Measurements from ENCODE around the gene EGFLAM.
A peak's percentile ranks its signal among the peaks of the same experiment; 100 is the strongest.

Gene EGFLAM

DNA sequence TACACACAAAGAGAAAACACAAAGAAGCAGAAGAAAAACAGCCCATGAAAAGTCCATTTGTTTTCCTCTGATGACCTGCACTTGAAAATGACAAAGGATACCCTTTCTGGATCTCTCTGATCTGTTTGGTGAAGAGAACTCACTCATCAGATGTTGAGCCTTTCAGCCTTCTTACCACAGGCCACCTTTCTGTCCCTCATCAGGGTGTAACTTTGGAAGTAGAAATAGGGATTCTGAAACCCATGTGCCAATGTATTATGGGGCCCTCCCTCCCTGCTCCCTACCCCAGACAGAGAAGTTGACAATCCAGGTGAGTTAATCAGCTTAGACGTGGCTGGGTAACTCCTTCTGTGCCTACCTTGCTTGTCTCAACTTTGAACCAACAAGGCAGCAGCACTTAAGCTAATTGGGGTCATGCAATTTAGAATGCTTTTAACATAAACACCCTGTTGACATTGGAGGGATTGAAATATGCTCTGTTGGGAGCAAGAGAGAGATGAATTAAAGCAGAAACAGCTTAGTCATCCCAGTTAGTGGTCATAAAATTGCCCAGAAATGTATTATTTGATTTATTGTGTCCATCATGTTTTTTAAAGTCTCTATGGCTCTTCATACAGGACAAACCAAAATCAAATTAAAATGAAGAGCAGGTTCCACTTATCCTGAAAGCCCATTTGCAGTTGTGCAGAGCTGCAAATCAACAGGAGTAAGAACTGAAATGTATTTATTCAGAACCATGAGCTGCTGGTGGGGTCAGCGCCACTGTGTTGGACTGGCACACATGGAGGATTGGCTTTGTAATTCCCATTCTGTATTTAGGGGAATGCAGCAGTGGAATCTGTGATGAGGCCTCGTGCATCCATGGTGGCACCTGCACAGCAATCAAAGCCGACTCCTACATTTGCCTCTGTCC lies 166.0 kb downstream of the EGFLAM start:
- no peak for DNase-seq

DNA sequence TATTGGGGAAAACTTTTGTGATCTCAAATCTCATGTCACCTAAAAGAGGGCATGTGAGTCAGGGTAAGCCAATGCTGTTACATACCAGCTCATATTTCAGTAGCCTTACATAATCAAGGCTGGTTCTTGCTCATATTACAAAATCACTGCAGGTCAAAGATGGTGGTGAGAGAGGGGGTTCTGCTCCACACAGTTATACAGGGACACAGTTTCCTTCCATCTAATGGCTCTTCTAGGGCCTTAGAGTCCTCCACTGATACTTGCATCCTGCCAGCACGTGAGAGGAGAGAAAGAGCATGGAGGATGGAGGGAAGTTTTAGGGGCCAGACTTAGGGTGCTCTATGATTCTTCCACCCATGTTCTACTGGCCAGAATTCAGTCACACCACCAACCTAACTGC lies 168.1 kb downstream of the EGFLAM start:
- DNase-seq: no peak

GRCh38 chr5:38426986-38427950 lies 168.9 kb downstream of the EGFLAM start:
- DNase-seq: no peak

DNA sequence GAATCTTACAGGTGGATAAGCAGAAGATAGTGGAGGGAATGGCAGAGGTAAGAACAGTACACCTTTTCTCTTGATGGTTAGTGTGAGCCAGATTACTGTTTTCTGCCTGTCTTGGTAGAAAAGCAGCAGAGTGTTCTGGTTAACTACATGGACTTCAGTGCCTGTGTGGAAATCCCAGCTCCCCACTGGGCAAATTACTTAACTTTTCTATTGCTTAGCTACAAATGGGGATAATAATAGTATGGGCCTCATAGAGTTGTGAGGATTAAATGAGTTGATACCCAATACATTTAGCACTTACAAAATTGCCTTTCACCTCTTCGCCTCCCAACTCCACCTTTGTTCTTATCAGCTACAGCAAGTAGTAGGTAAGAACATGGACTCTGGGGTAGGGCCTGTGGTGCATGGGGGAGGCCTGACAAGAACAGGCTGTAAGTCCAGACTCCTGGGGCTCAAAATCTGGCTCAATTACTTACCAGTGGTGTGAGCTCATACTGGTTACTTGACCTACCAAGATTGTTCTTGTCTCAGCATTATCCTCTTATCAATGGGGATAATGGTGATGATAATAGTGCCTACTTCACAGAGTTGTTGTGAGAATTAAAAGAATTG lies 173.0 kb downstream of the EGFLAM start:
- no peak for DNase-seq

DNA sequence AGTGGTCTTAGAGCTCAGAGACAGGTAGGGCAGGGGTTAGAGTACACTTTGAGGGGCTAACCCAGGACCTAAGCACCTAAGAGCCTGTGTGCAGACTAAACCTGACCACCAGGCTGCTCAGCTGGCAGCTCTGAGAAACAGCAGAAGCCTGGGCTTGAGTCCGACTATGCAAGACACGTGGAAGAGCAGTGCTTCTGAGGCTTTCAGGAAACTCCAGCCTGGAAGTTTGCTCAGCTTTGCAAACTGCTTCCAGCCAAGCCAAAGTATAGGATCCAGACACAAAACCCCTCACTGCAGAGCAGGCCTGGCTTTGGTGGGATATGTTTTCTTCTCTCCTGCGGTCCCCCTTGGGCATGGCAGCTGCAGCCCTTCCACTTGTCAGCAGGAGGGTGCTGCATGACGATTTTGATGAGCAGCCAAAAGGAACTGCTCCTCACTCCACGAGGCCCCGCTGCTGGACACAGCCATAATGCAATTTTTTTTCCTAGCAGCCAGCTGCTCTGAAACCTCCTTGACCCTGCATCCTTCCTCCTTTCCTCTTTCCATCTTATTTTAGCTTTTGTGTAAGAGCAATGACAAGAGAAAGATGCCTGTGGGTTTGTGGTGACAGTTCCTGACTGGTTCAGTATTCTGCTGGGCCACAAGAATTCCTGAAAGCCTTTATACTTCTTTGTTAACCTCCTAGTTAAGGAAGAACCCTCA lies 175.0 kb downstream of the EGFLAM start:
- DNase-seq: peak; percentile 77

DNA sequence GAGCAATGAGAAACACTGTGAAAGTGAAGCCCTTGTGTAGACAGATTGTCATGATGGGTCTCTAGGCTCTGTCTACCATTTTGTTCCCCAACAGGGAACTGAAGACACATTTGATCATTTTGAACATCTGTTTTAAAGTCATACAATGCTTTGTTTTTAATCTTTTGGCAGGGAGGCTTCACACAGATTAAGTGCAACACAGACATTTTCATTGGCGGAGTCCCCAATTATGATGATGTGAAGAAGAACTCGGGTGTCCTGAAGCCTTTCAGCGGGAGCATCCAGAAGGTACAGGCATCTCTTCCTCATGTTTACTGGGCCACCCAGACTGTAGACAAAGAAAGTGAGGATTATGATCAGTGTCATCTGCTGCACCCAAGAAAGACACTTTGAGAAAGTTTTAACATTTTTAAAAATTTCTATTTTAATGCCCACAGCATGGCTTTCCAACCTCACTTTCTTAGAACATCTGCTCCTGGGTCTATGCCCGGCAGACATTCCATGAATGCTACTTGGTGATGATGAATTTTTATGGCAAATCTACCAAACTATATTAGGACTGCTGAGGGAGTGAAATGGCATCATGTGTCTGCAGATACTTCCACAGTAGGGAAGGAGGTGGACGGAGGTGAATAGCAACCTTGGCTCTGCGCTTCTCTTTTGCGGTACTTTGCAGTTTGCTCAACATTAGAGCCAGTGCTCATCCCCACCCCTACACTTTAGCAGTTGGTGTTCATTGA lies 176.8 kb downstream of the EGFLAM start:
- DNase-seq: no peak

DNA sequence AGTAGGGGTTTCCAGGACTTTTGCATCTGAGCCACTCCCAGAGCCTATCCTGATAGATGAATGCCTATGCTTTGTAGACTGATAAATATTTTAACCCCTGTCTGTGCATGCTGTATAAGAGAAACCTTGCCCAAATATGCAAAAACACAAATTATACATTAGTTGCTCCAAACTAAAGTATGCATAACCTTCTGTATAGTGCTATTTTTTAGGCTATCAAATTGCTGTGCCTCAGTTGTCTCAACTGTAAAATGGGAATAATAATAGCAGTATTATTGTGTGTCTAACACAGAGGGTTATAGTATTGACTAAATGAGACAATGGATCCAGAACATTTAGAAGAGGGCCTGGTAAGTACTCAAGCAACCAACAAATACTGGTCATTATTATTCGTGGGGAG lies 180.4 kb downstream of the EGFLAM start:
- no peak for DNase-seq

GRCh38 chr5:38441453-38442246 lies 183.3 kb downstream of the EGFLAM start:
- DNase-seq: peak; percentile 88

- no peak for DNase-seq
Measured at GRCh38 chr5:38442247-38442573, 183.9 kb downstream of the EGFLAM start.

DNA sequence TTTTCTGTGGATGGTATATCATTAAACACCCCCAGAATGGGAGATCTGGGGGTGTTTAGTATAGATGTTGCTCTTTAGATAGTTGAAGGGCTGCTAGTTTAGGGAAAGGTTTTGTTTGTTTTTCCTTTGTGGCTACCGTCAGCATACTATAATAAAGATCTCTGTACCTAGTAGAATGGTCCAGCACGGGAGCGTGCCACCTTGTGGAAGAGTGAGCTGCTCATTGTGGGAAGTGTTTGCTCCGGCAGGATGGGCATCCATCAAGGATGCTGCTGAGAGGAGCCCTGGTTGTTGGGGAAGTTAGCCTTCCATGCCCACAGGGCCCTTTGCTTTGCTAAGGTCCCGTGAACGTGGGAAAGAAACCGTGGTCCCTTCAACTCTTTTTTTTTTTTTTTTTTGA lies 185.0 kb downstream of the EGFLAM start:
- no peak for DNase-seq

DNA sequence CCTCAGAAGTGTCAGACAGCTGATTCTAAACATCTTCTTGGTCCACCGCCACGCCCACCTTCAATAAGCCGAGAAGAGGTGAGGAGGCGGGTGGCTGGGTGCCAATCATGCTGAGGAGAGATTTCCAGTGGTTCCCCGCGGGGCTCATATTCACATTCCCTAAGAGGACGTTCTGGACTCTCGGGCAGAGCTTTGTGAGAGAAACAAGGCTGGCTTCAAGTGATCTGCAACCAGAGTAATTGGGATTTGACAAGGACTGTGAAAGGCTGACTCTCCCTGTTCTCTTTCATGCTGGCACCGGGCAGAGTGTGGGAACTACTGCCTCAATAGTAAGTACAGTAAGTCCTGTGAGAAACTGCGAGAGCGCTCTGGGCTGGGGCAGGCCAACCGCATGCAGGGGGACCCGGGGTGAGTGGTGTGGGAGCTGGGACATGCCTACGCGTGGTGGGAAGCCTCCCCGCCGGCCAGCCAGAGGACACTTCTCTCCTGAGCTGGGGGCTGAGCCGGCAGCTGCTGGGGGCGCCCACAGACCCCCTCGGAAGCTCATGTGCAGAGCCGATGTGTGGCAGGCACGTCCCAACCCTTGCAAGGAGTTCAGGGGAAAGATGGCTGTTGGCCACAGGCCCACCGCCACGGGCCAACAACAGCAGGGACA lies 187.1 kb downstream of the EGFLAM start:
- DNase-seq: no peak

GRCh38 chr5:38446029-38446522 lies 187.7 kb downstream of the EGFLAM start:
- DNase-seq: no peak

- DNase-seq: no peak
Measured at GRCh38 chr5:38447056-38447455, 188.7 kb downstream of the EGFLAM start.

GRCh38 chr5:38447786-38448185 lies 189.4 kb downstream of the EGFLAM start:
- DNase-seq: peak; percentile 72

DNA sequence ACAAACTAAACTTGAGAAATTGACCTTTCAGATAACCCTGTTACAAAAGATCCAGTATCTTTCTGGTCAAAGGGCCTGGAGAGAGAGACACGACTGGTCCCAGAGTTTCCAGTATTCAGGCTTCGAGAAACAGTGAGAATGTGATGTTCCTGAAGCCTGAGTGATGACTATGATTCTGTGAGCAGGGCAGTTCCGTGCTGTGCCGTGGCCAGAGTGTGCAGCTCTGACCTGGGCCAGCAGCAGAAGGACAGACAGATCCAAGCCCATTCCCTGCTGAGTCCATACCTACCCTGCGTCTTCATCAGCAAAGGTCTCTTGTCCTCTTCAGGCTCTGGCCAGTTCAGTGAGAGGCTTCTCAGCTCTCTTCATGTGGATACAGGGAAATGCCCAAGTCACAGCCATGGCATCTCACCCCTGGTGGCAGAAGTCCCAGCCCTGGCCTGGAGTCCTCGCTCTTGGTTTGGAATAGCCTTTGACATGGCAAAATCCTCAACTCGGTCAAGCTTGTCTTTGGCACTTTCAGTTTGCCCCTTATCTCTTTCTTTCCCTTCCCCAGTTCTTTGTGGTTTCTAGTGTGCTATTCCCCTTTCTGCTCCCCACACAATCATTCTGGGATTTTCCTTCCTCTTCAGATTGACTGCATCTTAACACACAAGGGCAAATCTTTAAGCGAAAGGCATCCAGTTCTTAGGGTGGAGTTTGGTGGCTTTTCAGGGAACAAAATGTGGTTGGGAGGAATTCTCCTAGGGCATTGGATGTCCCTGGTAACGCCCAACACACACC lies 190.4 kb downstream of the EGFLAM start:
- DNase-seq: no peak

DNA sequence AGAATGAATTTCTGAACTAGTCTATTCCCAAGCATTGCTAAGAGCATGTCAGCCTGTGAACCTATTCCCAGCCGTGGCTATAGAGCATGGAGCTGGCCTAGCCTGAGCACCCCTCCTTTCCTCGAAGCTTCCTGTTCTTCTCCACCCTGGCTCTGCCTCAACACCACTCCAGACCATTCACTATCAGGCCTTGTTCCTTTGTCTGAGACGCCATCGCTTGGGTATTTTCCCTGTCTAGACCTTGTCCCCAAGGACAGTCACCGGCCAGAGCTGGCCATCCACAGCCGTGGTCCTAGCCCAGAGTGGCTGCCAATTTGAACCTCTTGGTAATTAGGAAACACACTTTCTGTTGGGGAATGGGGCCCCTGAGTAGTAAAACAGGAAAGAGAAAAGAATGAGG lies 192.3 kb downstream of the EGFLAM start:
- DNase-seq: no peak

DNA sequence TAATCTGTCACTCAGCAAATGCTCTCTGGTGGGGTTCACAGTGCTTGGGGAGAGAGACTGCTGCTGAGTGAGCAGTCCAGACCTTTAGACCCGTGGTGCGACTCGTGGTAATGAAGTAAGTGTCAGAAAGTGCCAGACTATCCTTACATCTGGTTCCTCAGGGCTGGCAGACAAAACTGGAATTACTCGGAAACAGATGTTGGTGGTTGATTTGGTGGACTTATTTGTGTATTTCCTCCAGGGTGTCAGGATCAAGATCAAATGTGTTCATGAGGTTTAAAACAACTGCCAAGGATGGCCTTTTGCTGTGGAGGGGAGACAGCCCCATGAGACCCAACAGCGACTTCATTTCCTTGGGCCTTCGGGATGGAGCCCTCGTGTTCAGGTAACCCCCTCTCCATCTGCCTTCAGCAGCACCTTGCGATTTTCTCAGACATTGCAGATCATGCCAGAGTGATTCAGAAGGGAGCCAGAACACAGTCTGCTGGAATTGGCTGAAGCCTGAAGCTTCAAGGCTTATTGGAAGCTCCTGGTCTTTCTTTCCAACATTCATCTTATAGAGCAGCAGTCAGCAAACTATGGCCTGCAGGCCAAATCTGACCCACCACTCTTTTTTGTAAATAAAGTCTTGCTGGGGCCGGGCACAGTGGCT lies 192.8 kb downstream of the EGFLAM start:
- DNase-seq: peak; percentile 41

DNA sequence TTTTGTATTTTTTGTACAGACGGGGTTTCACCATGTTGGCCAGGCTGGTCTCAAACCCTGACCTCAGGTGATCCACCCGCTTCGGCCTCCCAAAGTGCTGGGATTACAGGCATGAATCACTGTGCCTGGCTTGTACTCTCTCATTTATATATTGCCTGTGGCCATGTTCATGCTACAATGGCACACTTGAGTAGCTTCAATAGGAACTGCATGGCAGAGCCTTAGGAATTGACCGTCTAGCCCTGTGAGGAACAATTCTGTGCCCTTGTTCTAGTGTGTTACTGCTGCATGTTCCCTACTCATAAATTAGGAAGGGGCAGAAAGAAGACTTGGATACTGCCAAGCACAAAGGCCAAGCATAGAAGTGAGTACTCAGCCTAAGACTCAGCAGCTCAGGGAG lies 193.8 kb downstream of the EGFLAM start:
- DNase-seq: no peak

- DNase-seq: no peak
Measured at GRCh38 chr5:38453506-38453905, 195.1 kb downstream of the EGFLAM start.

Measured in left hindlimb (tissue), 1 donor.